ENCODE measurements around the gene KRT7. TPM values are rescaled to one million over a fixed set of nuclear protein-coding genes. Genes with fewer than 3 reads are reported as not detected.

KRT7 gene
- total RNA-seq, 1 donor from 2014 or later, result 153 TPM

- no peak for TF ChIP-seq CTCF (IDR thresholded peaks at IDR 0.05)
- H3K9me3 ChIP-seq, result peaks cover 0 to 8% of the 10 kb centered on the region in 2 donors
- DNase-seq (ENCODE audit: low spot score in 2 of 2), result no peak
- H3K4me1 ChIP-seq, result peaks cover 10 to 44% of the 10 kb centered on the region in 2 donors
- H3K27ac ChIP-seq, result peak overlapping the region; percentile 85 to 87
- no peaks in the 10 kb centered on the region for H3K36me3 ChIP-seq
- peaks cover 4% of the 10 kb centered on the region for H3K27me3 ChIP-seq
- intact Hi-C loops (cut with DNase I), result no loop called here
- no peak overlapping the region for H3K4me3 ChIP-seq
Measured at GRCh38 chr12:52227606-52228166, 5.4 kb upstream of the KRT7 start.

GRCh38 chr12:52228366-52228765 is 4.7 kb upstream of the KRT7 start:
- H3K4me3 ChIP-seq, result no peak overlapping the region
- peak overlapping the region; percentile 15 to 83 for H3K27ac ChIP-seq
- no peaks in the 10 kb centered on the region for H3K36me3 ChIP-seq
- H3K27me3 ChIP-seq, result peaks cover 4% of the 10 kb centered on the region
- peaks cover 0 to 8% of the 10 kb centered on the region in 2 donors for H3K9me3 ChIP-seq
- intact Hi-C loops (cut with DNase I), result no loop called here
- DNase-seq (ENCODE audit: low spot score in 2 of 2), result no peak
- no peak for TF ChIP-seq CTCF (IDR thresholded peaks at IDR 0.05)
- H3K4me1 ChIP-seq, result peaks cover 15 to 49% of the 10 kb centered on the region in 2 donors

- TF ChIP-seq CTCF (IDR thresholded peaks at IDR 0.05), result no peak
- Histone ChIP-seq H3K27me3 (peaks cover 4% of the 10 kb centered on the region), H3K9me3 (peaks cover 0 to 7% of the 10 kb centered on the region in 2 donors), H3K36me3 (no peaks in the 10 kb centered on the region), H3K4me1 (peaks cover 15 to 51% of the 10 kb centered on the region in 2 donors), H3K27ac (peak overlapping the region; percentile 74 to 83), H3K4me3 (no peak overlapping the region)
- intact Hi-C loops (cut with DNase I), result no loop called here
- no peak for DNase-seq (ENCODE audit: low spot score in 2 of 2)
Measured at GRCh38 chr12:52228931-52229330, 4.1 kb upstream of the KRT7 start.

GRCh38 chr12:52229836-52230343 is 3.2 kb upstream of the KRT7 start:
- H3K9me3 ChIP-seq, result no peaks in the 10 kb centered on the region
- H3K27me3 ChIP-seq, result peaks cover 4% of the 10 kb centered on the region
- H3K4me1 ChIP-seq, result peaks cover 15 to 49% of the 10 kb centered on the region in 2 donors
- no peak for DNase-seq (ENCODE audit: low spot score in 2 of 2)
- H3K36me3 ChIP-seq, result no peaks in the 10 kb centered on the region
- intact Hi-C loops (cut with DNase I), result loop anchor here (1.0 to 2.0 kb wide), 2 partner anchors 15 to 50 kb away; no protein-coding TSS in a partner anchor
- TF ChIP-seq CTCF (IDR thresholded peaks at IDR 0.05), result no peak
- peak overlapping the region; percentile 74 to 83 for H3K27ac ChIP-seq
- H3K4me3 ChIP-seq, result no peak overlapping the region

GRCh38 chr12:52230364-52231281 is 2.4 kb upstream of the KRT7 start:
- peak in 1 of 2 donors; percentile 84 for DNase-seq (ENCODE audit: low spot score in 2 of 2)
- no peaks in the 10 kb centered on the region for H3K36me3 ChIP-seq
- no peak for TF ChIP-seq CTCF (IDR thresholded peaks at IDR 0.05)
- peak overlapping the region; percentile 74 to 83 for H3K27ac ChIP-seq
- intact Hi-C loops (cut with DNase I), result loop anchor here (1.0 to 2.0 kb wide), 2 partner anchors 14 to 50 kb away; no protein-coding TSS in a partner anchor
- H3K4me1 ChIP-seq, result peaks cover 15 to 44% of the 10 kb centered on the region in 2 donors
- H3K4me3 ChIP-seq, result no peak overlapping the region
- H3K27me3 ChIP-seq, result peaks cover 4% of the 10 kb centered on the region
- no peaks in the 10 kb centered on the region for H3K9me3 ChIP-seq

Measured in ascending aorta (tissue), 2 donors.